ENCODE measurements around the gene KCNQ4.

The KCNQ4 gene

DNA sequence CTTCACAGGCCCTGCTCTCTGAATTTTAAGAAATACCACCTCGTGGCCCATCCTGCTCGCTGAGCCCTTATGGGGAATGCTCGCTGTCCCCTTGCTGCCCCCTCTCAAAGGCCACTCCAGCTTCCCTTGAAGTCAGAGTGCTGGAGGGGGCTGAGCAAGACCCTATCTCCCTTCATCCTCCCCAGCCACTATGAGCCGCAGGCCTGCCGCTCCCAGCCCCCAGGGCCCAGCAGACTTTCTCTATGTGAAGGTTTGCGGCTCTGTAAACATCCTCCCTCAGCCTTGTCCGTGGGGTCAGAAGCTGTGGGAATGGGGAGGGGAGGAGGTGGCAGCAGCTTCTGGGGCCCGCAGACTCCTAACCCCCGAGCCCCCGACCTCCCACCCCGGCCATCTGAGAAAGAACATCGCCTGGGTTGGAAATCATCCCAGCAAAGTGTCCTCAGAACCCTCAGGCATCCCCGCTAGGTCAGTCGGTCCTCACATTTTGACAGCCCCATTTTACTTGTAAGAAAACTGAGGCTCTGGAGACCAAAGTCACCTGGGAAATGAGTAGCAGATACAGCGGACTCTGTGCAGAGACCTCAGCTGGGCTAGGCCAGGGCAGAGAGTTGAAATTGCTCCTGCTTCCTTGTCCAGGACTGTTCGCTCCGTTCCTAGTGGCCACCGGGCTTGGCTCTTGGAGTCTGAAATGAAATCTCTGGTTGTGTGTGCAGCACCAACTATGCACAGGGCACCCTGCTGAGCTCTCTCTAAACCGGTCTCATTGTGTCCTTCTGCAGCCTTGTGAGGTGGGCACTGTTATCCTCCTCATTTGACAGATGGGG, 4.4 kb downstream of the KCNQ4 start:
- TF ChIP-seq, protein P1, sequence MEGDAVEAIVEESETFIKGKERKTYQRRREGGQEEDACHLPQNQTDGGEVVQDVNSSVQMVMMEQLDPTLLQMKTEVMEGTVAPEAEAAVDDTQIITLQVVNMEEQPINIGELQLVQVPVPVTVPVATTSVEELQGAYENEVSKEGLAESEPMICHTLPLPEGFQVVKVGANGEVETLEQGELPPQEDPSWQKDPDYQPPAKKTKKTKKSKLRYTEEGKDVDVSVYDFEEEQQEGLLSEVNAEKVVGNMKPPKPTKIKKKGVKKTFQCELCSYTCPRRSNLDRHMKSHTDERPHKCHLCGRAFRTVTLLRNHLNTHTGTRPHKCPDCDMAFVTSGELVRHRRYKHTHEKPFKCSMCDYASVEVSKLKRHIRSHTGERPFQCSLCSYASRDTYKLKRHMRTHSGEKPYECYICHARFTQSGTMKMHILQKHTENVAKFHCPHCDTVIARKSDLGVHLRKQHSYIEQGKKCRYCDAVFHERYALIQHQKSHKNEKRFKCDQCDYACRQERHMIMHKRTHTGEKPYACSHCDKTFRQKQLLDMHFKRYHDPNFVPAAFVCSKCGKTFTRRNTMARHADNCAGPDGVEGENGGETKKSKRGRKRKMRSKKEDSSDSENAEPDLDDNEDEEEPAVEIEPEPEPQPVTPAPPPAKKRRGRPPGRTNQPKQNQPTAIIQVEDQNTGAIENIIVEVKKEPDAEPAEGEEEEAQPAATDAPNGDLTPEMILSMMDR (IDR thresholded peaks at IDR 0.05; ENCODE audit: low read depth, low read length, missing control alignments) = no peak
- no peak overlapping the region for H3K4me3 ChIP-seq (ENCODE audit: low read depth, low read length)
- DNase-seq (ENCODE audit: low read depth) = no peak
- in situ Hi-C loops (cut with HindIII; ENCODE audit: low sequenced_read_pairs) = loop anchor here (5.0 to 10.0 kb wide), 2 partner anchors 34 to 63 kb away; no protein-coding TSS in a partner anchor

DNA sequence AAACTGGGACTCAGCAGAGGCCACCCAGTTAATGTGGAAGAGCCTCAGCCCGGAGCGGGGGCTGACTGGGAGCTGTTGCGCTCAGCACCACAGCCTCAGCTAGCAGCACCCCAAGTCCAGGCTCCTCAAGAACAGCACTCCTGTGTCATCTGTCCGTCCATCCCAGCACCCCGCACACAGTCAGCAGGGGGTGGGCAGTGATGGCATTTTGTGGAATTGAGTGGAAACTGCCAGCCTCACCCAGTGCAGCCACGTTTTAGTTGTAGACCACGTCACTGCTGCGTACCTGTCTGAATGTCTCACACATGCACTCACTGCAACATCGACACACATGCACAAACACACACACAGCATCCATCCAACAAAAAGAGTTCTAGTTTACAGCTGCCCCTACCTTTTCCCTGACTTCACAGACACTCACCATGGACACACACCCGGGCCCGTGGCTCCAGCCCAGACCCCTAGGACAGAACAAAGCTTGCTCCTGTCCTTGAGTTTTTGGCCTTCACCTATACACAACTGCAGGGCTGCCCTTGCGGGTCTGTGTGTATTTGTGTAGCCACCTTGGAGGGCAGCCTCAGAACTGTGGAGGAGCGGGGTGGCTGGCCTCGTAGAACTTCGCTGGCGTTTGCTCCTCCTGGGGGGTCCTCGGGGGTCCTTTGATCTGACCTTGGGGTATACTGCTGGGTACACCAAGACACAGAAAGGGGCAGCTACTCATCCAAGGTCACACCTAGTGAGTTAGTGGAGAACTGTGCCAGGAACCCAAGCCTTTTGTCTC, 5.2 kb downstream of the KCNQ4 start:
- in situ Hi-C loops (cut with HindIII; ENCODE audit: low sequenced_read_pairs) = loop anchor here (5.0 to 10.0 kb wide), 2 partner anchors 34 to 64 kb away; no protein-coding TSS in a partner anchor
- DNase-seq (ENCODE audit: low read depth) = no peak
- TF ChIP-seq, protein P1 (IDR thresholded peaks at IDR 0.05; ENCODE audit: low read depth, low read length, missing control alignments) = no peak
- H3K4me3 ChIP-seq (ENCODE audit: low read depth, low read length) = no peak overlapping the region

DNA sequence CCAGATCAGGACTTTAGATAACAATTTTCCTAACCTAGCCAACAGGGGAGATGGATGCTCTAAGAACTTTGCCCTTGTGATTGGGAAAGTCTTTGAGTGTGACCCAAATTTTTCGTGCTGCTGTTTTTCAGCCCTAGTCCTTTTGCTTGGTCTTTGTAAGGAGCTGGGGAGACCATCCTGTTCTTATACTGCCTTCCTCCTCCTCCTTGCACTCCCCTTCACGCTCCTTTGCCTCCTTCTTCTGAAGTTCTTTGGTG, 5.7 kb downstream of the KCNQ4 start:
- H3K4me3 ChIP-seq (ENCODE audit: low read depth, low read length) = no peak overlapping the region
- no peak for DNase-seq (ENCODE audit: low read depth)
- TF ChIP-seq, protein P1 (IDR thresholded peaks at IDR 0.05; ENCODE audit: low read depth, low read length, missing control alignments) = no peak
- in situ Hi-C loops (cut with HindIII; ENCODE audit: low sequenced_read_pairs) = loop anchor here (5.0 to 10.0 kb wide), 2 partner anchors 33 to 64 kb away; no protein-coding TSS in a partner anchor

DNA sequence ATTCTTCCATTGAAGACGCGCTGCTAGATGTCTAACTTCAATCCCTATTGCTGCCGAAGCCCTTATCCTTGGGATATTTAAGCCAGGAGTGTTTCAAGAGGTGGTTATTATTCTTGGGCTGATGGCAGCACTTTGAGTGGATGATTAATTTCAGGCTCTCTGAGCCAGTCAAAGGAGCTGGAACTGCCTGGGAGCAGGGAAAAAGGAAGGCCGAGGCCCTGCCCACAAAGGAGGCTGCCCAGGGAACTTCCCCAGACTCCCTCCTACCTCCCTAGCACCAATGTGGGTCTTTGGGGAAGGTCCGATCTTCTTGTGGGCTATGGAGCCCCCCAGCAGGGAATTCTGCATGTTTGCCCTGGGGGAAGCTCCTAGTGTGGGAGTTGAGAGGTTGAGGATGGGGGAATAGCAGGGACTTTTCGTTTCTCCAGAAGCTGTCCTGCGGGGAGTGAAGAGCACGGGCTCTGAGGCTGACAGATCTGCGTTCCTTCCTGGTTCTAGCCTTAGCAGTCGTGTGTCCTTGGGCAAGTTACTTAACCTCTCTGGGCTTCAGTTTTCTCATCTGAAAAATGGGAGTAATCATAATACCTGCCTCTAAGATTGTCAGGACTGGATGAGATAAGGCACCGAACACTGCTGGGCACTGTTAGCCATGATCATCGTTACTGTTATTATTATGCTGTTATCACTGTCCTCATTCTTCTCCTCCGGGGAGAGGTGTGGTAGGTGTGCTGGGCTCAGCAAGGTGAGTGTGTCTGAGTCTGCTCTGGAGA, 6.3 kb downstream of the KCNQ4 start:
- in situ Hi-C loops (cut with HindIII; ENCODE audit: low sequenced_read_pairs) = loop anchor here (5.0 to 10.0 kb wide), 2 partner anchors 32 to 65 kb away; no protein-coding TSS in a partner anchor
- no peak overlapping the region for H3K4me3 ChIP-seq (ENCODE audit: low read depth, low read length)
- TF ChIP-seq, protein P1 (IDR thresholded peaks at IDR 0.05; ENCODE audit: low read depth, low read length, missing control alignments) = no peak
- DNase-seq (ENCODE audit: low read depth) = no peak

DNA sequence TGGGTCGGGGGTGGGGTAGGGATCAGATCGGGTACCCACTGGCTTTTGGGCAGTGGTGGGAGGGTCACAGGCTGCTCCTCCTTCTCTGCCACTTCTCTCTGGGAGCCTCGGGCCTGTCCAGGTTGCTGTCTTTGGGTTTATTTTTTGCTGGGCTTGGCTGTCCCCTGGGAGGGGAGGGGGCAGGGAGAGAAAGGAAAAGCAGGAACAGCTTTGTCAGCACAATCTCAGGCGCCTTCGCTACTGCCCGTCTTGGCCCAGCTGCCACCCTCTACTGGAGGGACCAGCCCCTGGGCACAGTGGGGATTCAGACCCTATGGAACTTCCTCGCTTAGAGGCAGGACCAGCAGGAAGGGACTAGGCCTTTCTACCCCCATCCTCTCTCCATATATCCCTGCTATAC, 8.4 kb downstream of the KCNQ4 start:
- H3K4me3 ChIP-seq (ENCODE audit: low read depth, low read length) = no peak overlapping the region
- DNase-seq (ENCODE audit: low read depth) = no peak
- TF ChIP-seq, protein P1 (IDR thresholded peaks at IDR 0.05; ENCODE audit: low read depth, low read length, missing control alignments) = no peak
- in situ Hi-C loops (cut with HindIII; ENCODE audit: low sequenced_read_pairs) = no loop called here

DNA sequence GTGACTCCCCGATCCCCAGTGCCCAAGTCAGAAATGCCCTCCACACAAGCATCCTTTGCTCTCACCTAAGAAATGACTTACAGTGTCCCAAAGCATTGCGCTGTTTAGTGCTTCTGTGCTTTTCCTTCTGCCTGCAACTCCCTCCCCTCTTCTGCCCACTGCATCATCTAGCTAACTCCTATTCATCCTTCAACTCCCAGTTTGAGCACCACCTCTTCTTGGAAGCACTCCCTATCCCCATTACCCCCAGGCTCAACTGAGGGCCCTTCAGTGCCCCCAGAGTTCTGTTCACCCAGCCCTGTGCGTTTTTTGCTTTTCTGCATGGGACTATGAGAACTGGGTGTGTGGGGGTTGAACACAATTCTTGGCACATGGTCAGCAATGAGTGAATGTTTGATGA, 10.0 kb downstream of the KCNQ4 start:
- in situ Hi-C loops (cut with HindIII; ENCODE audit: low sequenced_read_pairs) = no loop called here
- no peak for DNase-seq (ENCODE audit: low read depth)

More for the DNA sequence above, 10.0 kb downstream of the KCNQ4 start:
- TF ChIP-seq, protein P1 (IDR thresholded peaks at IDR 0.05; ENCODE audit: low read depth, low read length, missing control alignments) = no peak
- H3K4me3 ChIP-seq (ENCODE audit: low read depth, low read length) = no peak overlapping the region

All from astrocyte of the cerebellum (primary cell).